CD4-positive, alpha-beta T cell (primary cell): ENCODE data around the gene APP. TPM values are rescaled to one million over a fixed set of nuclear protein-coding genes. Genes with fewer than 3 reads are reported as not detected.

Experiments used
- ATAC-seq: fragments of 200-7000 bp; cut with Tn5 transposase; one replicate; pipeline ENCODE4 v1.10.0; 2022; ENCODE audit warnings: mild to moderate bottlenecking; ENCODE audit not compliant: poor library complexity
- CTCF ChIA-PET: fragments of 350-600 bp; sonication (Branson Sonifier 250); formaldehyde crosslinking; loops from one replicate; lab custom pipeline; 2021; ENCODE audit warnings: antibody characterized with exemption, inconsistent platforms; lab: Charles Lee
- POLR2A ChIA-PET: fragments of 350-600 bp; sonication (Branson Sonifier 250); formaldehyde crosslinking; loops from one replicate; lab custom pipeline; 2021; ENCODE audit warnings: antibody characterized with exemption, inconsistent platforms; lab: Charles Lee
- DNase-seq, 14 experiments: peaks; one replicate each; pipeline ENCODE4 v3.0.0-alpha.2; 2013 to 2020; ENCODE audit warnings: mixed read lengths in 2 of 14
- H3K27ac ChIP-seq, 2 donors: one replicate each; pipeline versions ENCODE4 v1.5.1 to v1.7.0; 2013; ENCODE audit warnings: low read length in 2 of 2, low read depth in 1 of 2, mild to moderate bottlenecking in 1 of 2
- H3K27me3 ChIP-seq, 2 experiments: 1 replicate in 1 of 2; 2 replicates in 1 of 2; pipeline versions ENCODE4 v1.6.1 to v1.7.0; 2013; ENCODE audit warnings: low read length in 2 of 2, control low read depth in 1 of 2, mild to moderate bottlenecking in 1 of 2, moderate library complexity in 1 of 2; ENCODE audit not compliant: insufficient read depth in 2 of 2, control insufficient read depth in 1 of 2
- H3K36me3 ChIP-seq: one replicate; pipeline ENCODE4 v1.6.1; 2013; ENCODE audit warnings: low read length, control low read depth; ENCODE audit not compliant: insufficient read depth
- H3K4me1 ChIP-seq: one replicate; pipeline ENCODE4 v1.6.1; 2013; ENCODE audit warnings: low read length, control low read depth; ENCODE audit not compliant: insufficient read depth
- H3K4me3 ChIP-seq: one replicate; pipeline ENCODE4 v1.5.1; 2013; ENCODE audit warnings: mild to moderate bottlenecking, low read length, moderate library complexity
- H3K9me3 ChIP-seq, 2 experiments: 1 replicate in 1 of 2; 2 replicates in 1 of 2; pipeline versions ENCODE4 v1.6.1 to v1.7.0; 2013; ENCODE audit warnings: low read length in 2 of 2, mild to moderate bottlenecking in 2 of 2, control low read depth in 1 of 2, moderate library complexity in 1 of 2; ENCODE audit not compliant: control insufficient read depth in 1 of 2, insufficient read depth in 1 of 2
- H3K27ac Mint-ChIP-seq: one replicate; pipeline ENCODE4 v1.8.0; 2020; ENCODE audit warnings: mixed read lengths
- H3K27me3 Mint-ChIP-seq: one replicate; pipeline ENCODE4 v1.8.0; 2021; ENCODE audit warnings: mixed read lengths
- H3K36me3 Mint-ChIP-seq: one replicate; pipeline ENCODE4 v1.8.0; 2021; ENCODE audit warnings: low read depth, mixed read lengths
- H3K4me1 Mint-ChIP-seq: one replicate; pipeline ENCODE4 v1.8.0; 2021; ENCODE audit warnings: low read depth, mixed read lengths
- H3K4me3 Mint-ChIP-seq: one replicate; pipeline ENCODE4 v1.8.0; 2020; ENCODE audit warnings: mild to moderate bottlenecking, mixed read lengths
- H3K9me3 Mint-ChIP-seq: one replicate; pipeline ENCODE4 v1.8.0; 2020; ENCODE audit warnings: mixed read lengths
- CTCF ChIP-seq: fragments of 200-600 bp; IDR thresholded peaks from one replicate; pipeline ENCODE4 v1.8.0; 2022; ENCODE audit warnings: antibody characterized with exemption, mild to moderate bottlenecking
- intact Hi-C, 2 experiments: fragments of 100-400 bp; cut with DNase I in 1 of 2; cut with micrococcal nuclease in 1 of 2; formaldehyde crosslinking; loops; one replicate each; pipeline versions ENCODE4 v1.15.1 to v1.9.0; 2023 to 2025; cut with DNase I, micrococcal nuclease
- total RNA-seq, 174 experiments: library from RNA in 2 of 174; stranded (reverse) in 2 of 174; gene quantifications; one replicate each; pipeline ENCODE4 v1.2.3 and lab custom pipeline; 2021 to 2026

Gene APP
- total RNA-seq, 2 experiments from 2014 or later = 43.6 to 44.4 TPM

GRCh38 chr21:26179501-26179900 lies 8.9 kb upstream of the APP start:
- Histone ChIP-seq H3K27me3 (no peaks in the 10 kb centered on the region), H3K9me3 (peaks cover 0 to 5% of the 10 kb centered on the region in 2 experiments), H3K27ac (no peak overlapping the region), H3K4me1 (no peaks in the 10 kb centered on the region), H3K36me3 (no peaks in the 10 kb centered on the region), H3K4me3 (no peak overlapping the region)
- DNase-seq = no peak
- no peak for ATAC-seq
- Mint-ChIP-seq H3K27me3 (peaks cover 5% of the 10 kb centered on the region), H3K4me3 (no peak overlapping the region), H3K27ac (no peak overlapping the region), H3K9me3 (no peaks in the 10 kb centered on the region), H3K4me1 (no peaks in the 10 kb centered on the region), H3K36me3 (no peaks in the 10 kb centered on the region)
- CTCF ChIA-PET = no interaction called here
- TF ChIP-seq CTCF = no peak
- intact Hi-C loops = no loop called here
- POLR2A ChIA-PET = no interaction called here

- Histone ChIP-seq H3K27ac (no peak overlapping the region), H3K36me3 (no peaks in the 10 kb centered on the region), H3K27me3 (no peaks in the 10 kb centered on the region), H3K9me3 (no peaks in the 10 kb centered on the region), H3K4me1 (no peaks in the 10 kb centered on the region), H3K4me3 (no peak overlapping the region)
- Mint-ChIP-seq H3K27ac (no peak overlapping the region), H3K4me3 (no peak overlapping the region), H3K4me1 (no peaks in the 10 kb centered on the region), H3K27me3 (peaks cover 5% of the 10 kb centered on the region), H3K36me3 (no peaks in the 10 kb centered on the region), H3K9me3 (no peaks in the 10 kb centered on the region)
- DNase-seq (no peak), ATAC-seq (no peak)
- TF ChIP-seq CTCF = no peak
- intact Hi-C loops = no loop called here
- POLR2A ChIA-PET = interaction anchor here (1.2 kb wide), 1 partner anchor 9 kb away, joined by 3 read pairs; no protein-coding TSS in a partner anchor
- CTCF ChIA-PET = no interaction called here
Measured at GRCh38 chr21:26177746-26178426, 7.3 kb upstream of the APP start.

GRCh38 chr21:26177187-26177586 lies 6.6 kb upstream of the APP start:
- Mint-ChIP-seq H3K27ac (no peak overlapping the region), H3K27me3 (peaks cover 5% of the 10 kb centered on the region), H3K4me1 (no peaks in the 10 kb centered on the region), H3K9me3 (no peaks in the 10 kb centered on the region), H3K36me3 (no peaks in the 10 kb centered on the region), H3K4me3 (no peak overlapping the region)
- no peak overlapping the region for H3K27ac ChIP-seq
- ATAC-seq (no peak), DNase-seq (no peak)
- no peak overlapping the region for H3K4me3 ChIP-seq
- no peaks in the 10 kb centered on the region for H3K27me3 ChIP-seq
- no peak for TF ChIP-seq CTCF
- intact Hi-C loops = no loop called here
- ChIA-PET CTCF (no interaction called here), POLR2A (interaction anchor here (1.2 kb wide), 1 partner anchor 8 kb away, joined by 3 read pairs; no protein-coding TSS in a partner anchor)
- H3K4me1 ChIP-seq = no peaks in the 10 kb centered on the region
- no peaks in the 10 kb centered on the region for H3K9me3 ChIP-seq
- H3K36me3 ChIP-seq = no peaks in the 10 kb centered on the region
